WTC11 (cell line): ENCODE measurements around the gene ZNHIT3.
A peak's percentile ranks its signal among the peaks of the same experiment; 100 is the strongest.

Experiments used
- ATF3 ChIP-seq: sonication (generic); formaldehyde crosslinking; conservative IDR thresholded peaks from 2 replicates; pipeline ENCODE4 v1.8.1; 2022; ENCODE audit warnings: mild to moderate bottlenecking, missing genetic modification reagents
- CBFB ChIP-seq: sonication (generic); formaldehyde crosslinking; IDR thresholded peaks from 2 replicates; pipeline ENCODE4 v1.8.1; 2022; ENCODE audit warnings: mild to moderate bottlenecking, low read depth, missing genetic modification reagents
- CTCF ChIP-seq: fragments of 200-600 bp; IDR thresholded peaks from 2 replicates; pipeline ENCODE4 v1.8.0; 2022; ENCODE audit warnings: antibody characterized with exemption
- E2F4 ChIP-seq: sonication (generic); formaldehyde crosslinking; IDR thresholded peaks from 2 replicates; pipeline ENCODE4 v1.8.1; 2022; ENCODE audit warnings: low read depth, mild to moderate bottlenecking, moderate library complexity, missing genetic modification reagents, borderline replicate concordance
- E2F5 ChIP-seq: sonication (generic); formaldehyde crosslinking; IDR thresholded peaks from 2 replicates; pipeline ENCODE4 v1.8.1; 2022; ENCODE audit warnings: mild to moderate bottlenecking, moderate library complexity, missing genetic modification reagents
- MAX ChIP-seq: sonication (generic); formaldehyde crosslinking; IDR thresholded peaks from 2 replicates; pipeline ENCODE4 v1.8.0; 2022; ENCODE audit warnings: mild to moderate bottlenecking, missing genetic modification reagents
- MXD4 ChIP-seq: fragments of 250-450 bp; sonication (Bioruptor Pico); IDR thresholded peaks from 2 replicates; pipeline ENCODE4 v1.8.0; 2021; ENCODE audit warnings: mild to moderate bottlenecking, moderate library complexity, borderline replicate concordance
- PRDM15 ChIP-seq: sonication (generic); formaldehyde crosslinking; IDR thresholded peaks from 2 replicates; pipeline ENCODE4 v1.8.0; 2022; ENCODE audit warnings: missing genetic modification reagents
- SMAD4 ChIP-seq: sonication (generic); formaldehyde crosslinking; IDR thresholded peaks from 2 replicates; pipeline ENCODE4 v1.8.0; 2022; ENCODE audit warnings: mild to moderate bottlenecking, missing genetic modification reagents
- USF1 ChIP-seq: sonication (generic); formaldehyde crosslinking; IDR thresholded peaks from 2 replicates; pipeline ENCODE4 v1.8.0; 2022; ENCODE audit warnings: mild to moderate bottlenecking, missing genetic modification reagents
- ZNF121 ChIP-seq: sonication (generic); formaldehyde crosslinking; IDR thresholded peaks from 2 replicates; pipeline ENCODE4 v1.8.0; 2023; ENCODE audit warnings: missing genetic modification reagents
- ZNF219 ChIP-seq: sonication (generic); formaldehyde crosslinking; IDR thresholded peaks from 2 replicates; pipeline ENCODE4 v1.8.0; 2023; ENCODE audit warnings: missing genetic modification reagents, mild to moderate bottlenecking, borderline replicate concordance

- TF ChIP-seq USF1 (CRISPR knock-in tag) (no peak), E2F5 (CRISPR knock-in tag) (peak; percentile 62; the same call in 1 of the 2 replicates), ATF3 (no peak), PRDM15 (CRISPR knock-in tag) (no peak), SMAD4 (CRISPR knock-in tag) (no peak), CTCF (no peak), MXD4 (CRISPR knock-in tag) (no peak), CBFB (CRISPR knock-in tag) (no peak), MAX (CRISPR knock-in tag) (peak; percentile 63; the same call in 1 of the 2 replicates), ZNF219 (CRISPR knock-in tag) (no peak), E2F4 (CRISPR knock-in tag) (no peak), ZNF121 (no peak)
Observed at GRCh38 chr17:36544307-36545076, 58.0 kb downstream of the ZNHIT3 start, which contains the start of gene GGNBP2.
